OCI-LY3 (cell line): Measurements from ENCODE around the gene BPIFB4.

Source experiments
- H2AFZ ChIP-seq: fragments of 200-600, 300-600 bp; shearing (Covaris generic); 2 replicates; pipeline ENCODE4 v1.6.0; 2014; ENCODE audit warnings: antibody characterized with exemption, low read depth, low read length
- H3K27ac ChIP-seq: fragments of 200-600, 300-600 bp; sonication (generic); 2 replicates; pipeline ENCODE4 v1.5.1; 2014; ENCODE audit warnings: mild to moderate bottlenecking, low read length, moderate library complexity, mixed read lengths
- H3K27me3 ChIP-seq: fragments of 200-600, 300-600 bp; sonication (generic); 2 replicates; pipeline ENCODE4 v1.6.1; 2014; ENCODE audit warnings: low read depth, low read length, mixed read lengths
- H3K36me3 ChIP-seq: fragments of 200-600, 300-600 bp; sonication (generic); replicated peaks from 2 replicates; pipeline ENCODE3; 2014; ENCODE audit warnings: low read depth, low read length, mixed read lengths
- H3K4me1 ChIP-seq: fragments of 300-600, 200-600 bp; sonication (generic); 2 replicates; pipeline ENCODE4 v1.6.1; 2014; ENCODE audit warnings: low read length, mixed read lengths
- H3K4me2 ChIP-seq: fragments of 200-600, 300-600 bp; sonication (generic); 2 replicates; pipeline ENCODE4 v1.6.1; 2014; ENCODE audit warnings: low read length, mixed read lengths
- H3K4me3 ChIP-seq: fragments of 300-600, 200-600 bp; sonication (generic); 2 replicates; pipeline ENCODE4 v1.5.1; 2014; ENCODE audit warnings: antibody characterized with exemption, mild to moderate bottlenecking, low read length, moderate library complexity
- H3K79me2 ChIP-seq: fragments of 300-600, 200-600 bp; shearing (Covaris generic); 2 replicates; pipeline ENCODE4 v1.6.1; 2014; ENCODE audit warnings: mild to moderate bottlenecking, low read length, mixed read lengths
- H3K9ac ChIP-seq: fragments of 300-600, 200-600 bp; shearing (Covaris generic); 2 replicates; pipeline ENCODE4 v1.6.0; 2014; ENCODE audit warnings: mild to moderate bottlenecking, low read length, moderate library complexity
- H3K9me3 ChIP-seq: fragments of 200-600, 300-600 bp; shearing (Covaris generic); 2 replicates; pipeline ENCODE4 v1.6.1; 2014; ENCODE audit warnings: low read length, mixed read lengths; ENCODE audit not compliant: insufficient read depth
- H4K20me1 ChIP-seq: fragments of 200-600, 300-600 bp; sonication (generic); 2 replicates; pipeline ENCODE4 v1.6.1; 2016; ENCODE audit warnings: low read length, mixed read lengths; ENCODE audit not compliant: insufficient read depth
- EZH2phosphoT487 ChIP-seq: fragments of 200-600 bp; shearing (Covaris generic); IDR thresholded peaks from 2 replicates; pipeline ENCODE4 v1.6.1; 2018; ENCODE audit warnings: antibody characterized with exemption, mixed run types, low read depth
- TF ChIP-seq, protein P1 (sequence below): fragments of 200-600, 300-600 bp; sonication (generic); IDR thresholded peaks from 2 replicates; pipeline ENCODE4 v1.5.1; 2014; ENCODE audit warnings: antibody characterized with exemption, low read length, low read depth

The BPIFB4 gene

DNA sequence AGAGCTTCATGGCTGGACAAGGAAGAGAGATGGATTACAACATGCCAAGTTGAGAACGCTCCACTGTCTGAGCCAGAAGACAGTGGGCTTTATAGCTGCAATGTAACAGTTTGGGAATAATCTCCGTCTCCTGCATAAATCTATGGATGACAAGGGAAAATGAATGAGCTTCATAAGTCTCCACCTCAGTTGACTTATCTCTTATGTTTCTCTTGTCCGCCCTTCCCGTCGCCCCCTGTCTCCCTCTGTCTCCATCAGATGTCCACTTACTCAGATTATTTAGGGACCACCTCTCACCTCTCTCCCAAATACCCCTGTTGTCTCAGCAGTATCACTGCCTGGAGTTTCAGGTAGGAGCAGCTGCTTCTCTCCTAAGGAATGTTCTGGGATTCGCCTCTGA is 74.8 kb downstream of the BPIFB4 start:
- Histone ChIP-seq H2AFZ (no peak overlapping the region), H3K4me3 (no peak overlapping the region), H3K79me2 (no peaks in the 10 kb centered on the region), H3K27me3 (peaks cover 61% of the 10 kb centered on the region), H3K27ac (no peak overlapping the region), H3K36me3 (no peaks in the 10 kb centered on the region), H3K9ac (no peak overlapping the region), H3K4me1 (no peaks in the 10 kb centered on the region), H3K4me2 (no peak overlapping the region), H4K20me1 (no peaks in the 10 kb centered on the region), H3K9me3 (no peaks in the 10 kb centered on the region)
- TF ChIP-seq EZH2phosphoT487: no peak
- TF ChIP-seq, protein P1, sequence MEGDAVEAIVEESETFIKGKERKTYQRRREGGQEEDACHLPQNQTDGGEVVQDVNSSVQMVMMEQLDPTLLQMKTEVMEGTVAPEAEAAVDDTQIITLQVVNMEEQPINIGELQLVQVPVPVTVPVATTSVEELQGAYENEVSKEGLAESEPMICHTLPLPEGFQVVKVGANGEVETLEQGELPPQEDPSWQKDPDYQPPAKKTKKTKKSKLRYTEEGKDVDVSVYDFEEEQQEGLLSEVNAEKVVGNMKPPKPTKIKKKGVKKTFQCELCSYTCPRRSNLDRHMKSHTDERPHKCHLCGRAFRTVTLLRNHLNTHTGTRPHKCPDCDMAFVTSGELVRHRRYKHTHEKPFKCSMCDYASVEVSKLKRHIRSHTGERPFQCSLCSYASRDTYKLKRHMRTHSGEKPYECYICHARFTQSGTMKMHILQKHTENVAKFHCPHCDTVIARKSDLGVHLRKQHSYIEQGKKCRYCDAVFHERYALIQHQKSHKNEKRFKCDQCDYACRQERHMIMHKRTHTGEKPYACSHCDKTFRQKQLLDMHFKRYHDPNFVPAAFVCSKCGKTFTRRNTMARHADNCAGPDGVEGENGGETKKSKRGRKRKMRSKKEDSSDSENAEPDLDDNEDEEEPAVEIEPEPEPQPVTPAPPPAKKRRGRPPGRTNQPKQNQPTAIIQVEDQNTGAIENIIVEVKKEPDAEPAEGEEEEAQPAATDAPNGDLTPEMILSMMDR: no peak

DNA sequence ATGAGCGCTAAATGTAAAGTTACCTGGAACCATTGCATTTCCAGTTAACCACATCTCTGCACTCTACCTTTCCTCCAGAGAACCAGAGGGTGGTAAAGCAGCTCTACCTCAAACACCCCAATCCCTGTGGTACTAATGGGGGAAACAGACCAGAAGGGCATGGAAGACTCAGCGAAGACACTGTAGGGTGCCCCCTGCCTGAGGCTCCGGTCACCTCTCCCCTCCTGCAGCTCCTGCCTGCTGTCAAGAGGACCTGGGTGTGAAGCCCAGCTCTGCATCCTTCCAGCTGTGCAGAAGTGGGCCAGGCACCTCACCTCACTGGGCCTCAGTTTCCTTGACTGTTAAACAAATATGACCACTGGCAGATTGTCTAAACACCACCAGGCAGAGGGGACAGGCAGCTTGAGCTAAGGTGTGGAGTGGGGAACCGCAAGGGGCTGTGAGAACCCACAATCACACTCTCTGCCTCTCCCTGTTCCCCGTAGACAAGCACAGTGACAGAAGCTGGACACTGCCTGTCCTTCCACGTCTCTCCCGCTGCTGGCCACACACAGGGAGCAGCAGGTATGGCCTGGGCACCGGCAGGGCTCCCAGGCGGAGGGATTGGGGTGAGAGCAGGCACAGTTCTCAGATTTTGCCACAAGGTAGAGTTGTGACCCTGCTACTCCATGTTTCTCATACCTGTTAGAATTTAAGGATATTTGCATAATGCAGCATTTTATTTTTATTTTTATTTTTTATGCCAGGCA is 79.4 kb downstream of the BPIFB4 start:
- no peak overlapping the region for H3K9ac ChIP-seq
- H3K79me2 ChIP-seq: no peaks in the 10 kb centered on the region
- H3K4me1 ChIP-seq: no peaks in the 10 kb centered on the region
- no peaks in the 10 kb centered on the region for H3K36me3 ChIP-seq
- no peaks in the 10 kb centered on the region for H4K20me1 ChIP-seq
- no peak overlapping the region for H3K4me3 ChIP-seq
- no peak overlapping the region for H3K4me2 ChIP-seq
- peaks cover 30% of the 10 kb centered on the region for H3K27me3 ChIP-seq
- no peak overlapping the region for H3K27ac ChIP-seq
- H3K9me3 ChIP-seq: no peaks in the 10 kb centered on the region
- no peak for TF ChIP-seq EZH2phosphoT487
- TF ChIP-seq, protein P1: no peak
- no peak overlapping the region for H2AFZ ChIP-seq

DNA sequence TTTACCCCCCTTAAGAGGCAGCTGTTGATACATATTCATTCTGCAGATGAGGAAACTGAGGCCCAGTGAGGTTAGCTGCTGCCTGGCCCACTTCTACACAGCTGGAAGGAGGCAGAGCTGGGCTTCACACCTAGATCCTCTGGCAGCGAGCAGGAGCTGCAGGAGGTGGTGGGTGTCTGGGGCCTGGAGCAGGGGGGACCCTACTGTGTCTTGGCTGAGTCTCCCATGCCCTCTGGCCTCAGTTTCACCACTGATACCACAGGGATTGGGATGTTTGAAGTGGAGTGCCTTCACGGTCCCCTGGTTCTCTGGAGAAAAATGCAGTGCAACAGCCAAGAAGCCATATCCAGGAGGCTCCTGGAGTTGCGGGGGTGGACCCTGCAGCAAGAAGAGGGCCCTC is 80.3 kb downstream of the BPIFB4 start:
- Histone ChIP-seq H3K27ac (no peak overlapping the region), H3K79me2 (no peaks in the 10 kb centered on the region), H3K9me3 (no peaks in the 10 kb centered on the region), H3K4me1 (no peaks in the 10 kb centered on the region), H3K4me3 (no peak overlapping the region), H3K9ac (no peak overlapping the region), H2AFZ (no peak overlapping the region), H3K27me3 (peaks cover 27% of the 10 kb centered on the region), H3K4me2 (no peak overlapping the region), H3K36me3 (no peaks in the 10 kb centered on the region), H4K20me1 (no peaks in the 10 kb centered on the region)
- no peak for TF ChIP-seq EZH2phosphoT487
- TF ChIP-seq, protein P1: no peak

DNA sequence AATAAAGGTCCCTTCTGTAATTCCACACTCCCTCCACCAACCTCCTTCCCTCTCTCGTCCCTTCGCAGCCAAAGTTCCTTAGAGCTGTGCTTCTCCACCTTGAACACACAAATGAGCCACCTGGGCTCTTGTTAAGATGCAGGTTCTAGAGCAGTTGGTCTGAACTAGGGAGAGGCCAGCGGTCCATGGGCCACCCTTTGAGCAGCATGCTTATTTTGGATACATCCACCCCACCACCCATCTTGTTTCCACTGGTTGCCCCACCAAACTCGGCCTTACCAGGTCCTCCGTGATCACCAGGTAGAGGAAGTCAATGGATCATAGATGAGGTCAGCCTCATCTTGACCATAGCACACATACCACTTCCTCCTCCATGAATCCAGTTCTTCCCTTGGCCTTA is 81.2 kb downstream of the BPIFB4 start:
- no peak overlapping the region for H3K27ac ChIP-seq
- no peaks in the 10 kb centered on the region for H3K79me2 ChIP-seq
- no peak overlapping the region for H3K9ac ChIP-seq
- peaks cover 33% of the 10 kb centered on the region for H3K27me3 ChIP-seq
- no peak for TF ChIP-seq EZH2phosphoT487
- no peaks in the 10 kb centered on the region for H3K4me1 ChIP-seq
- no peaks in the 10 kb centered on the region for H3K36me3 ChIP-seq
- H3K4me3 ChIP-seq: no peak overlapping the region
- H4K20me1 ChIP-seq: no peaks in the 10 kb centered on the region
- no peak overlapping the region for H3K4me2 ChIP-seq
- no peaks in the 10 kb centered on the region for H3K9me3 ChIP-seq
- H2AFZ ChIP-seq: no peak overlapping the region
